ENCODE results near the gene IQCC.

The IQCC gene

GRCh38 chr1:32195972-32196823, 9.3 kb upstream of the IQCC start:
- no peak for DNase-seq

GRCh38 chr1:32197074-32197473, 8.4 kb upstream of the IQCC start:
- no peak for DNase-seq

GRCh38 chr1:32197837-32198236, 7.6 kb upstream of the IQCC start:
- no peak for DNase-seq

DNA sequence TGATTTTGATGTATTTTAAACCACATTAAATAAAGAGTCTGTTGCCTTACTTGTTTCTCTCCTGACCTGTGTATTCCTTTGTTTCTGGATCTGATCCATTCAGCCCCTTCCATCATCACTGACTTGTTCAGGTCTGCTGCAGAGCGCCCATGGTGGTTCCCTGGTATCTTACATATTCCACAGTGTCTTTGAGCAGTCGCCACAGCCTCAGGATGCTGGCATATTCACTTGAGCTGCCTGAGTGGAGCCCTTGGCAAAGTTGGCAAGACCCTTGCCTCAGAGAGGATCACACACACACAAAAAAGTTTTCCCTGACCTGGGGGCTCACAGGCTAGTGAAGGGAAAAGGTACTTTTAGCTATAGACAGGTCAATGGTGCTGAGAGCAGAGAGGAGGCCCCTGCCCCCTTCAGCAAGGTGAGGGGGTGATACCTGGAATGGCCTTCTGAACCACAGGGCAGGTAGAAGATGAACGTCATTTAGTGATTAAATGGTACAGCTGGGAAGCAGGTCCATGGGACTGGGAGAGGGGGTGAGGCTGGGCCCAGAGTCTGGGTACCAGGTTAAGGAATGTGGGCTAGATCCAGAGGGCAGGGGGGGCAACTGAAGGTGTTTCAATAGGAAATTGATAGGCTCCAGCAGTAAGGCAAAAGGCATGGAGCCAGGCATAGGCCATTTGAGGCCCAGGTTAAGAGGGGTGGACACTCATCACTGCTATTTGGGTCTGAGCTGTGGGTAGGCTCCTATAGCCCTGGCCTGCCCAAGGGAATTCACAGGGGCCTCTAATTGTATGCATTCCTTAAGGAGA, 7.0 kb upstream of the IQCC start:
- no peak for DNase-seq

GRCh38 chr1:32199043-32199716, 6.3 kb upstream of the IQCC start:
- DNase-seq = no peak

GRCh38 chr1:32199717-32200072, 5.8 kb upstream of the IQCC start:
- DNase-seq = no peak

- DNase-seq = peak; percentile 73
These were observed 5.1 kb upstream of the IQCC start, which contains the start of gene CCDC28B for GRCh38 chr1:32200226-32201010. CCDC28B (plus strand) TSS chr1:32200595; CDS start chr1:32201936, 1,341 bp downstream.

- DNase-seq = peak; percentile 89
These were observed 4.2 kb upstream of the IQCC start for GRCh38 chr1:32201011-32201855.

DNA sequence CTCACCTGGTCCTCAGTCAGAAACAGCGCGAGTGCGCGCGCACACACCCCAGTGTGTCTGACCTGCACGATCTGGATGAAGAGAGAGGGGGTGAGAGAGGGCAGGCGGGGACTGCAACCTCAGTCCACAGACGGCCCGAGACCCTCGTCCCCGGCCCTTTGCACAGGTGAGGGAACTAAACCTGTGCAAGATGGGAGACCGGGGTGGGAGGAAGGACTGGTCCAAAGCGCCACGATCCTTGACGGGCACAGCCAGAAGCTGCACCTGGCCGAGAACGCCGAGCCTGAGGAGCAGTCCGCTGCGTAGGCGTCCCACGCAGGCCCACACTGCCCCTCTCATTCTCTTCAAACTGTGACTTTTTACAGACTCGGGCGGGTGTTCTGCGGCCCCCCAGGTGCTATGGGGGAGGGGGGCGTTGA, 519 bp upstream of the IQCC start:
- no peak for DNase-seq

DNA sequence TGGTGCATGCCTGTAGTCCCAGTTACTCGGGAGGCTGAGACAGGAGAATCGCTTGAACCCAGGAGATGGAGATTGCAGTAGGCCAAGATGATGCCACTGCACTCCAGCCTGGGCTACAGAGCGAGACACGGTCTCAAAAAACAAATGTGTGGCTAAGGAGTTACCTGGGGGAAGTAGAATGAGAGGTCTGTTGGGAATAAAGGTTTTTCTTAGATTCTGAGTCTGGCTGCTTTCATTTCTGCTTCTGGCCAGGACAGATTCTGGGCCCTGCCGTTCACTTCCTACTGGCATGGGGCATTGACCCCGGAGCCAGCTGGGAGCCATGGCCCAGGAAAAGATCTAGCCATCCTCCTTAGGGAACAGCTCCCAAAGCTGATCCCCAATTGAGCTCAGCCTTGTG, 3.0 kb downstream of the IQCC start:
- no peak for DNase-seq

GRCh38 chr1:32208891-32209328, 3.4 kb downstream of the IQCC start, which contains the start of gene DCDC2B:
DCDC2B (plus strand) TSS chr1:32209089; CDS start chr1:32209094, 5 bp downstream.
- no peak for DNase-seq

DNA sequence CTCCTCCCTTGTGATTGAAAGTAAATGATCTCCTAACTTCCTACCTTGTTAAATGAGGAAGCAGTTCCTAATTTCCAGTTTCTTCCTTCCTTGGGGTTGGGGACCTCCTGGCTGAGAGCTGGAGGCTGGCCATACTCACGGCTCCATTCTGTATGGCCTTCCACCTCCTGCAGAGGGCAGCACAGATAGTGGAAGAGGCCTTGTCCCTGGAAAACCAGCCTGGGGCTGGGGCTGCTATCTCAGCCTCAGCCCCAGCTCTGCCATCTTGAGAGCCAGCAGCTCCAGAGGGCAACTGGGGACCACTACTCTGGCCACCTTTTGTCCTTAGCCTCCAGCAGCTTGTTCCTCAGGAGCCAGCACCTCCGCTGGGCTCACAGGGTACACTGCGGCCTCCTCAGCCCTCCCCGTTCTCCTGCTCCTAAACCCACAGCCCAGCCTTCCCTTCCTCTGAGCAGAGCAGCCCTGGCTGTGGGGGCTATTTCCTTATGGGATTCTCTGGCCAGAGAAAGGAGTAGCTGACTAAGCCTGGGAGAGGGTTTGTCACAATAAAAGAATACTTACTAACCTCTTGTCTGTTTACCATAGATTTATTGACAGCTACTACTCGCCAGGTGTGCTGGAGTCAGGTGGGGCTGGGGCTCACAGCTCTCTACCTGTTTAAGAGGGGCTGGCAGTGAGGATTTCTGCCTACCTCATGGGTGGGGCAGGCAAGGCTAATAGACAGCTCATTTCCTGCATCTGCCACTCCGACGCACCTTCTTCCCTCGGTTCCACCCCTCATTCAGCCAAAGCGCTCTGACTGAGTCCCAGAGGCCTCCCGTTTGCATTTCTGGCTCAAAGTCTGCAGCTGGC, 10.4 kb downstream of the IQCC start:
- DNase-seq = peak; percentile 69

- no peak for DNase-seq
These were observed 11.1 kb downstream of the IQCC start for GRCh38 chr1:32216566-32216965.

GRCh38 chr1:32219022-32219421, 13.6 kb downstream of the IQCC start:
- no peak for DNase-seq

DNA sequence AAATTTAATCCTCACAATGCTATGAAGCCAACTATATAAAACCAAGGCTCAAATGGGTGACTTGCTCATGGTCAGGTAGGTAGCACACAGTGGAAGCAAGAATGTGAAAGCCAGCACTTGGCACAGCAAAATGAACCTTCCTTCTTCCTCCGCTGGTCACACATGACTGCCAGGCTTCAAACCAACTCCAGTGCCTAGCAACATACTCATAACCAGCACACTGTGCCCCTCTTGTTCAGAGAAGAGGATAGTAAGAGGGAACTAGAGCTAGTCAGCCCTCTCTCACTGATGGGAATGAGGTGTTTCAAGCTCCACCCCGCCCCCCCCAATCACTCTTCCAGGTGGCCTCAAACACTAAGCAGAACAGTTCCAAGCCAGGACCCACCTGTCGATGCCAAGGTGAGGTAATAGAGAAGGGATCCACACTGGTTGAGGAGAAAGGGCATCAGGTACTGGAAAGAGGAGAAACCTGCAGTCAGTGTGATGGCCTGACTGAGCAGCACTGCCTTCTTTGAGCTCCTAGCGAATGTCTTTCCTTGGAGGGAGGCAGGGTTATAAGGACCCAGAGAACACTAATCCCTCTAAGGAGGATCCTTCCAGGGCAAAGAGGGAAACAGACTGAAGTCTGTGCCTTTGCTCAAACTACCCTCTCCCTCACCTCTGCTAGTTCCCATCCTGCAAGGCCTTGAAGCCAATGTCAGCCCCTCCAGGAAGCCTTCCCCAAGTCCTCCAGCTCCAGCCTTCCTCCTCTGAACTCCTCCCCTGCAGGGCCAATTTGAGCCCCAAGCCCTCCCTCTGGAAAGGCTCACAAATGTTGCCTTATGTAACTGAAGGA, 15.5 kb downstream of the IQCC start:
- no peak for DNase-seq

GRCh38 chr1:32221581-32221979, 16.1 kb downstream of the IQCC start:
- DNase-seq = no peak

DNA sequence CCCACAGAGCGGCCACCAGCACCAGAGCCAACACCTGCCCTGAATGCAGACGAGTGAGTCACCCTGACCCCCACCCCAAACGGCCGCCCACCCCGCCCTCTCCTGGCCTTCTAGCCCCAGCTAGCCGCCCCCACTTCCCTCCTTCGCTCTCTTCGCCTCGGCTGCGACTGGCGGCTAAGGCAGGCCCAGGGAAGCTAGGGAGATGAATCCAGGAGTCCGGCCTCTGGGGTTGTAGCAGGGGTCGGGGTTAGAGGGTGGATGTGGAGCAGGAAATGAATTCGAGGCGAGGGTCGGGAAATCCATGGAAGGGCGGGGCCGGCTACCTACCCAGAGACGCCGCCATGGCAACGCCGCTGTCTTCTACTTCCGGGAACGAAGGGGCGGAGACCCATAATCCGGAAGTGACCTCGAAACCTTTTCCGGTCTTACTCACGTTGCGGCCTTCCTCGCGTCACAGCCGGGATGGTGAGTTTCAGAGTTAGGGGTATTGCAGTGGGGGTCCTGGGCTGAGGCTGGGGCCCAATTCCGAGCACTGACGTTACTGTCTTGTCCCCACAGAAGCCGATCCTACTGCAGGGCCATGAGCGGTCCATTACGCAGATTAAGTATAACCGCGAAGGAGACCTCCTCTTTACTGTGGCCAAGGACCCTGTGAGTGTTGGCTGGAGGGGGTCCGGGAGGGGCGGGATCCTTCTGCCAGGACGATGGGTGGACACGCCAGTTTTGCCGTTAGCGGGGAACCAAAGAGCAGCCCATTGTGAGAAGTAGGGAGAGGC, 16.7 kb downstream of the IQCC start, which contains the start of the genes EIF3I and TMEM234:
TSS of gene EIF3I (plus strand) at position 428 of the 776 bp plus-strand sequence. CDS start at position 463, 35 bp downstream.
TSS of gene TMEM234 (minus strand) at position 374 of the 776 bp plus-strand sequence. CDS start at position 343, 31 bp downstream.
- DNase-seq = peak; percentile 94

GRCh38 chr1:32223683-32224082, 18.2 kb downstream of the IQCC start:
- DNase-seq = no peak

Measured in stimulated activated CD8-positive, alpha-beta memory T cell treated with anti-CD3 and anti-CD28 coated beads, Interleukin-4, amount 100 ng/mL, for 48 hours (primary cell).